GDM1 (cell line): Measurements from ENCODE around the gene FCAR.
"Not testable (repeated sequence)": the region's sequence is repeated elsewhere in the genome, so short reads cannot be mapped to it uniquely, and the experiment has no call there.

Experiments used
- DNase-seq: peaks from one replicate; lab custom pipeline; 2025; lab: John Stamatoyannopoulos, UW

The FCAR gene

DNA sequence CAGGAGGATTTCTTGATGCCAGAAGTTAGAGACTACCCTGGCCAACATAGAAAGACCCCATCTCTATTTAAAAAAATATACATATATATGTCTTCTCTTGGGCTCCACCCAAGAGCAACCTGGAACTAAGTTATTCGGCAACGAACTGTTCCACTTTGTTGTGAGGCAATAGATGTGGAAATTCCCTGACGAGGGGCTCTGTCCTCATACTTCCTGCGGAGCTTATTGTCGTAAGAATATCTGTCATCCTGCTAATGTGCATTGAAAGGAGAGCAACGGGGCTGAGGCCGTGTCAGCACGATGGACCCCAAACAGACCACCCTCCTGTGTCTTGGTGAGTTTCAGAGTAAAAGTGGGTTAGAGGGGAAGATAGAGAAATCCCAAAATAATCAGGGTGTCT lies at the start of gene FCAR:
Gene FCAR (plus strand): TSS at position 246 of the 400 bp plus-strand sequence. CDS start 55 bp downstream, at position 301.
- no peak for DNase-seq

DNA sequence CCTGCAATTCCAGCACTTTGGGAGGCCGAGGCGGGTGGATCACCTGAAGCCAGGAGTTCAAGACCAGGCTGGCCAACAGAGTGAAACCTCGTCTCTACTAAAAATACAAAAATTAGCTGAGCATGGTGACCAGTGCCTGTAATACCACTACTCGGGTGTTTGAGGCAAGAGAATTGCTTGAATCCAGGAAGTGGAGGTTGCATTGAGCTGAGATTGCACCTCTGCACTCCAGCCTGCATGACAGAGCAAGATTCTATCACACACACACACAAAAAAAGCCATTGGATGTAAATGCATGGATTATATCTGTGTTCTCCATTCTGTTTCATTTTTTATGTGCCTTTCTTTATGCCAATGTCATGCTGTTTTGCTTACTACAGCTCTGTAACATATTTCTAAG lies 49.6 kb upstream of the FCAR start:
- not testable (repeated sequence) for DNase-seq

DNA sequence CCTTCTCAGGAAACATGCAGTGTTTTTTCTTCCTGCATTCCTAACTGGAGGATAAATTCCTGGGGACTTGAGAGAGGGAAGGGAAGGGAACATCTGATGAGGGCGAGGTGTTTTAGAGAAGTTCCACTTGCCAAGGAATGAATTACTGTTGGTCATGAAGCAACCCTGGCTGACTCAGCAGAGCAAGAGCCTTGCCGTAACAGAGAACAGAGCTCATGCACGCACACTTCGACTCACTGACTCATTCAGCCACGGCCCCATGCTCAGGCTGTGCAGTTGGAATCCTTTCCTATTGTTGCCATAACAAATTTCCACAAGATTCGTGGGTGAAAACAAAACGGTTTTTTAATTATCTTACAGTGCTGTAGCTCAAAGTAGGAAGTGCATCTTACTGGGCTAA lies 48.7 kb upstream of the FCAR start:
- not testable (repeated sequence) for DNase-seq

DNA sequence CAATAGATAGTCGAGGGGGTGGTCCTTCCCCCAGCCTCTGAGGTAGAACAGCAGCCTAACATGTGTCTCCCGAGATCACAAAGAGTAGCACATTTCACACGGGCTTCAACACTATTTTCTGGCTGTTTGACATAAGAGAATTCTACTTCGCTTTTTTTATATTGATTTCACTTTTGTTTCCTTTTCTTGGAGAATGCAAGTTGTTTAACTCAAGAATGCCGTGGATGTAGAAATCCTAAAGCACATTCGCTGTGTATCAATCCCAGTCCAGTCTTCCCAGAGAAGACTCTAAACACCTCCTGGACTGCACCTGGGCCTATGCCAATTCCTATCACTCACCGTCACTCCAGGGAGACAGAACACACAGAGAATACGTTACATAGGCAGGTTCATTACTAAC lies 46.0 kb upstream of the FCAR start:
- DNase-seq, result not testable (repeated sequence)

DNA sequence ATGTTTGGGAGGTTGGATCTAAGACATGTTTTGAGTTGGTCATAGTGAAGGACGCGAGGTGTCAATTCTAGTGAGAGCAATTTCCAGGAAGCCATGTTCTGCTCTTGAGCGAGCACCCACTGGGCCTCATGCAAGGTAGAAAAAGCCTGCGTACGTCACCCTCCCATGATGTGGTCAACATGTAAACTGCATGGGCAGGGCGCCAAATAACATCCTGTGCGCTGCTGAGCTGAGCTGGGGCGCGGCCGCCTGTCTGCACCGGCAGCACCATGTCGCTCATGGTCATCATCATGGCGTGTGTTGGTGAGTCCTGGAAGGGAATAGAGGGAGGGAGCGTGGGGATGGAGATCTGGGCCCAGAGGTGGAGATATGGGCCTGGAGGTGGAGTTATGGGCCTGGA lies 41.5 kb upstream of the FCAR start, which contains the start of gene KIR2DS4:
Gene KIR2DS4 (plus strand): TSS at position 181 of the 400 bp plus-strand sequence.
- DNase-seq, result not testable (repeated sequence)

DNA sequence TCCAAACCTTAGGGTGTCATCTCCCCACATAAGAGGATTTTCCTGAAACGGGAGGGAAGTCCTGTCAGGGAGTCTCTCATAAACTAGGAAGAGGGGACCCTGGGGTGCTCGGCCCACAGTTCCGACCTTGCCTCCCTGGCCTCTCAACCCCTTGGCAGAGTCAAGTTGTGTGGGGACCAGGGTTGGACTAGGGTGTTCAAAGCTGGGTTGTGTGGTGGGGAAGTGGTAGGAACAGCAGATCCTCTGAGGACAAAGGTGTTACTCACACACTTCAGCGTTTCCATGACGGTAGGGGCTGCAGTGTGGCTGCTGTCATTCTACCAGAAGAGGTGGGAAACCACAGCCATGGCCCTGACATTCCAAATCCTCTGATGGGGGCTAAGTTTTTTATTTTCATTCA lies 38.9 kb upstream of the FCAR start:
- not testable (repeated sequence) for DNase-seq

DNA sequence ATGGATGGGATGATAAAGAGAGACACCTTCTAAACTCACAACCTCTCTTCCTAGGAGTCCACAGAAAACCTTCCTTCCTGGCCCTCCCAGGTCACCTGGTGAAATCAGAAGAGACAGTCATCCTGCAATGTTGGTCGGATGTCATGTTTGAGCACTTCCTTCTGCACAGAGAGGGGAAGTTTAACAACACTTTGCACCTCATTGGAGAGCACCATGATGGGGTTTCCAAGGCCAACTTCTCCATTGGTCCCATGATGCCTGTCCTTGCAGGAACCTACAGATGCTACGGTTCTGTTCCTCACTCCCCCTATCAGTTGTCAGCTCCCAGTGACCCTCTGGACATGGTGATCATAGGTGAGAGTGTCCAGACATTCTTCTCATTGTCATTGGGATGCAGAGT lies 36.5 kb upstream of the FCAR start:
- not testable (repeated sequence) for DNase-seq

DNA sequence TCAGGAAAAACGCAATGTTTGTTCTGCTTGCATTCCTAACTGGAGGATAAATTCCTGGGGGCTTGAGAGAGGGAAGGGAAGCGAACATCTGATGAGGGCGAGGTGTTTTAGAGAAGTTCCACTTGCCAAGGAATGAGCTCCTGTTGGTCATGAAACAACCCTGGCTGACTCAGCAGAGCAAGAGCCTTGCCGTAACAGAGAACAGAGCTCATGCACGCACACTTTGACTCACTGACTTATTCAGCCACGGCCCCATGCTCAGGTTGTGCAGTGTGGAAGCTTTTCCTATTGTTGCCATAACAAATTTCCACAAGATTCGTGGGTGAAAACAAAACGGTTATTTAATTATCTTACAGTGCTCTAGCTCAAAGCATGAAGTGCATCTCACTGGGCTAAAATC lies 30.9 kb upstream of the FCAR start:
- DNase-seq, result not testable (repeated sequence)

DNA sequence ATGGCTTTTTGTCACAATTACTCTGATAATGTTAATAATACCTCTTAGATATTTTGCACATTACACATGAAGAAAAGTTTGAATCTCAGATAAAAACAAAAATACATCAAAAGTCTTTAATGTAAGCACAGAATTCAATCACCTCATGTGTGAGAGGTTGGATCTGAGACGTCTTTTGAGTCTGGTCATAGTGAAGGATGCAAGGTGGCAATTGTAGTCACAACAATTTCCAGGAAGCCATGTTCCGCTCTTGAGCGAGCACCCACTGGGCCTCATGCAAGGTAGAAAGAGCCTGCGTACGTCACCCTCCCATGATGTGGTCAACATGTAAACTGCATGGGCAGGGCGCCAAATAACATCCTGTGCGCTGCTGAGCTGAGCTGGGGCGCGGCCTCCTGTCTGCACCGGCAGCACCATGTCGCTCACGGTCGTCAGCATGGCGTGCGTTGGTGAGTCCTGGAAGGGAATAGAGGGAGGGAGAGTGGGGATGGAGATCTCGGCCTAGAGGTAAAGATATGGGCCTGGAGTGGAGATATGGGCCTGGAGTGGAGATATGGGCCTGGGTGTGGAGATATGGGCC lies 23.9 kb upstream of the FCAR start, which contains the start of gene KIR3DL2:
Gene KIR3DL2 (plus strand): TSS at position 383 of the 580 bp plus-strand sequence. CDS start 33 bp downstream, at position 416.
- DNase-seq, result not testable (repeated sequence)

DNA sequence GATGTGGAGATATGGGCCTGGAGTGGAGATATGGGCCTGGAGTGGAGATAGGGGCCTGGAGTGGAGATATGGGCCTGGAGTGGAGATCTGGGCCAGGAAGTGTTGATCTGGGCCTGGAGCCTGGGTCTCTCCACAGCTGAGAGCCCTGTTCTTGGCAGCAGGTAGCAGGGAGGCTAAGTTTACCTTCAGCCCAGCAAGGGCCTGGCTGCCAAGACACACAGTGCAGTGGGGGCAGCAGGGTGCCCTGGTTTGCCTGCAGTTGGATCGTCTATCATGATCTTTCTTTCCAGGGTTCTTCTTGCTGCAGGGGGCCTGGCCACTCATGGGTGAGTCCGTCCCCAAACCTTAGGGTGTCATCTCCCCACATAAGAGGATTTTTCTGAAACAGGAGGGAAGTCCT lies 23.1 kb upstream of the FCAR start:
- DNase-seq, result no peak

DNA sequence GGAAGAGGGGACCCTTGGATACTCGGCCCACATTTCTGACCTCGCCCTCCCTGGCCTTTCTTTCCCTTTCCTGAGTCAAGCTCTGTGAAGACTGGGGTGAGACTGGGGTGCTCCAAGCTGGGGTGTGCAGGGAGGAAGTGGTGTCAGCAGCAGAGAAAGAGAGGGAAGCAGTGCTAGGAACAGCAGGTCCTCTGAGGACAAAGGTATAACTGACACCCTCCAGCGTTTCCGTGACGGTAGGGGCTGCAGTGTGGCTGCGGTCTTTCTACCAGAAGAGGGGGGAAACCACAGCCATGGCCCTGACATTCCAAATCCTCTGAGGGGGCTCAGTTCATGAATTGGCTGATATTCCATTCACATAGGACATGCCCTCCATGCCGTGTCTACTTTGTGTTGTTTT lies 22.7 kb upstream of the FCAR start:
- DNase-seq, result peak; percentile 27

DNA sequence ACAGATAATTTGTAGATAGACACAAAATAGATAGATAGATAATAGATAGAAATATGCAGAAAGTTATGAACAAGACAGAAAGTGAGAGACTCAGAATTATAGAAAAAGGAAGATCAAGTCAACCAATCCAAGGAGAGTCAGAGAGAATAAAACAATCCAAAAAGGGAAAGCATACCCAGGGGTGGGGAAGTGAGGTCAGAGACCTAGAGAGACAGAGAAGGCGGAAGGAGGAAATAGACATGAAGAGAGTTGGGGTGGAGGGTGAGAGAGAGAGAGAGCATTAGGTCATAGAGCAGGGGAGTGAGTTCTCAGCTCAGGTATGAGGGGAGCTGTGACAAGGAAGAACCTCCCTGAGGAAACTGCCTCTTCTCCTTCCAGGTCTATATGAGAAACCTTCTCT lies 18.8 kb upstream of the FCAR start:
- not testable (repeated sequence) for DNase-seq

DNA sequence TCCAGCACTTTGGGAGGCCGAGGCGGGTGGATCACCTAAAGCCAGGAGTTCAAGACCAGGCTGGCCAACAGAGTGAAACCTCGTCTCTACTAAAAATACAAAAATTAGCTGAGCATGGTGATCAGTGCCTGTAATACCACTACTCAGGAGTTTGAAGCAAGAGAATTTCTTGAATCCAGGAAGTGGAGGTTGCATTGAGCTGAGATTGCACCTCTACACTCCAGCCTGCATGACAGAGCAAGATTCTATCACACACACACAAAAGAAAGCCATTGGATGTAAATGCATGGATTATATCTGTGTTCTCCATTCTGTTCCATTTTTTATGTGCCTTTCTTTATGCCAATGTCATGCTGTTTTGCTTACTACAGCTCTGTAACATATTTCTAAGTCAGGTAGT lies 15.6 kb upstream of the FCAR start:
- DNase-seq, result not testable (repeated sequence)

DNA sequence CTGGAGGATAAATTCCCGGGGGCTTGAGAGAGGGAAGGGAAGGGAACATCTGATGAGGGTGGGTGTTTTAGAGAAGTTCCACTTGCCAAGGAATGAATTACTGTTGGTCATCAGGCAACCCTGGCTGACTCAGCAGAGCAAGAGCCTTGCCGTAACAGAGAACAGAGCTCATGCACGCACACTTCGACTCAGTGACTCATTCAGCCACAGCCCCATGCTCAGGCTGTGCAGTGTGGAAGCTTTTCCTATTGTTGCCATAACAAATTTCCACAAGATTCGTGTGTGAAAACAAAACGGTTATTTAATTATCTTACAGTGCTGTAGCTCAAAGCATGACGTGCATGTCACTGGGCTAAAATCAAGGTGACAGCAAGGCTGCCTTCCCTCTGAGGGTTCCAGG lies 14.6 kb upstream of the FCAR start:
- DNase-seq, result not testable (repeated sequence)

DNA sequence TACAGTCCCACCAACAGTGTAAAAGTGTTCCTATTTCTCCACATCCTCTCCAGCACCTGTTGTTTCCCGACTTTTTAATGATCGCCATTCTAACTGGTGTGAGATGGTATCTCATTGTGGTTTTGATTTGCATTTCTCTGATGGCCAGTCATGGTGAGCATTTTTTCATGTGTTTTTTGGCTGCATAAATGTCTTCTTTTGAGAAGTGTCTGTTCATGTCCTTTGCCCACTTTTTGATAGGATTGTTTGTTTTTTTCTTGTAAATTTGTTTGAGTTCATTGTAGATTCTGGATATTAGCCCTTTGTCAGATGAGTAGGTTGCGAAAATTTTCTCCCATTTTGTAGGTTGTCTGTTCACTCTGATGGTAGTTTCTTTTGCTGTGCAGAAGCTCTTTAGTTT lies 10.6 kb upstream of the FCAR start:
- DNase-seq, result not testable (repeated sequence)

DNA sequence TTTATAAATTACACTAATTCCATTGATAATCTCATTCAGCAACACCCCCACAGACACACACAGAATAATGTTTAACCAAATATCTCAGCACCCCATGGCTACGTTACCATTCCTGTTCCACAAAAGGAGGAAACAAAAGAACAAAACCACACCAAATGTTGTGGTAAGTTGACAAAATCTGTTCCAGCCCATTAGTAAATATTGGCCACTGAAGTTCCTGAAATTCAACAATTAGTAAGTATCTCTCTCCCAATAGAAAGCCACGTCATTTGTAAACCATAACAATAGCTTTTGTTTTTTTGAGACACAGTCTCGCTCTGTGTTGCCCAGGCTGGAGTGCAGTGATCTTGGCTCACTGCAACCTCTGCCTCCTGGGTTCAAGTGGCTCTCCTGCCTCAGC lies 2.3 kb upstream of the FCAR start:
- no peak for DNase-seq

DNA sequence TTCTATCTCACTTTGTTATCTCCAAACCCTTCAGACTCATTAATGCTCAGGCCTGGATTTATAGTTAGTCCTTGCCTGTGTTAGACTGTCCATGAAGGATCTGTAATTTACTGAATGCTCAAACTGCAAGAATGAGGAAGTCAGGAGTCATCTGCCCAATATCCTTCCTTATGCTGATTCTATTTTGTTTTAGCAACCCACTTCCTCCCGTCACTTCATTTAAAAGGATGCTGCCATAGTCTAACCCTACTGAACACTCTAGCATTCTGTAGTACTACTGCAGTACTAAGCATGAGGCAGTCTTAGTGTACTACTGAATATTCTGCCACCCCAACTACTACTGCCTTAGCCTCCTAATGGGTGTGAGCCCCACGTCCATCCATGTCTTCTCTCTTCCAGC lies 1.5 kb downstream of the FCAR start:
- peak; percentile 70 for DNase-seq

DNA sequence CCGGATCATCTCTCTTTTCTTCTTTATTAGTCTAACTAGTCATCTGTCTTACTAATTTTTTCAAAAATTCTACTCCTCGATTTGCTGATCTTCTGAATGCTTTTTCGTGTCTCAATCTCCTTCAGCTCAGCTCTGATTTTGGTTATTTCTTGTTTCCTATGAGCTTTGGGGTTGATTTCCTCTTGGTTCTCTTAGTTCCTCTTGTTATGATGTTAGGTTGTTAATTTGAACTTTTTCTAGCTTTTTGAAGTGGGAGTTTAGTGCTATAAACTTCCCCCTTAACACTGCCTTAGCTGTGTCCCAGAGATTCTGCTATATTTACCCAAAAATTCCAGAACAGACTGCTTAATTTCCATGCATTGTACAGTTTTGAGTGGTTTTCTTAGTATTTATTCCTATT lies 3.4 kb downstream of the FCAR start:
- DNase-seq, result no peak

DNA sequence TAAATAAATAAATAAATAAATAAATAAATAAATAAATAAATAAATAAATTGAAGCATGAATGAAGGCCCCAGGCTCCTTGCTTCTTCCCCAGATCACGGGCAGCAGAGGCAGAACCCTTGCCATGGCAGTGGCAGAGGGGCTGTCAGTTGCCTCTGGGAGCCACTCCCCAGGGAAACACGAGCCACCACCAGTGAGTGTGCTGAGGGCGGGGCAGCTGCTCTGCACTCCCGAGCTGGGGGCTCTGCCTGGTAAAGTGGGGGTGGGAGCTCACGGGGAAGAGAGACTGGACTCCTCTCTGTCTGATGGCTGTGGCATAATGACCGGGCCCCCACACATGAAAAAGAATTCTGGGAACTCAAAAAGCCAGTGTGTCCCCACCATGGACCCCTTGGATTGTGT lies 7.8 kb downstream of the FCAR start:
- DNase-seq, result no peak

DNA sequence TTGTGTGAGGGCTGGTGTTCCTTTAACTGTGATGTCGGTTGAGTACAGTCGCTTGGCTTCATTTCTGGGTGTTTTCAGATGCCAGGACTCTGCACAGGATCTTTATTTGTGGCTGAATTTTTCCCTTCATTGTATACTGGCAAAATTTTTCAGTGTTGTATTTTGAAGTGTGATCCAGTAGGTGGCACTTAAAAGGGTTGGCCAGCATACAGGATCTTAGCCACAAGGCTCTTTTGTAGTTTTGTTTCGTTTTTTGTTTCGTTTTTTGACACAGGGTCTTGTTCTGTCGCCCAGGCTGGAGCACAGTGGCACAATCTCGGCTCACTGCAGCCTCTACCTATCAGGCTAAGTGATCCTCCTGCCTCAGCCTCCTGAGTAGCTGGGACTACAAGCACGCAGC lies 8.7 kb downstream of the FCAR start:
- DNase-seq, result peak; percentile 40

DNA sequence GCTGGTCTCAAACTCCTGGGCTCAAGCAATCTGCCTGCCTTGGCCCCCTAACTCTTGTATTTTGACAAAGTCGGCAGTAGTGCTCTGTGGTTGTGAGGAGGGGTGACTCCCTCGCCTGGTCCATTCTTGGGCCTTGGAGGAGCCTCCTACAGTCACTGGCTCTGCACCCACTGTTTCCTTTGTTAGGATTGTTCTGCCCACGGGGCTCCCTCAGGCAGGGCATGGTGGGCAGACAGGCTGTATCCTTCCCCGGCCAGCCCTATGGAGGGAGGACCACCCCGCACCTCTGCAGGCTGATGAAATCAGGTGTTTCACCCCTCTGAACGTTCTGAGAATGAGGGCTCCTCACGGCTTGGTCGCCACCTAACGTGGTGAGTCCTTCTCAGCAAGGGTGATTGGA lies 9.2 kb downstream of the FCAR start:
- no peak for DNase-seq

DNA sequence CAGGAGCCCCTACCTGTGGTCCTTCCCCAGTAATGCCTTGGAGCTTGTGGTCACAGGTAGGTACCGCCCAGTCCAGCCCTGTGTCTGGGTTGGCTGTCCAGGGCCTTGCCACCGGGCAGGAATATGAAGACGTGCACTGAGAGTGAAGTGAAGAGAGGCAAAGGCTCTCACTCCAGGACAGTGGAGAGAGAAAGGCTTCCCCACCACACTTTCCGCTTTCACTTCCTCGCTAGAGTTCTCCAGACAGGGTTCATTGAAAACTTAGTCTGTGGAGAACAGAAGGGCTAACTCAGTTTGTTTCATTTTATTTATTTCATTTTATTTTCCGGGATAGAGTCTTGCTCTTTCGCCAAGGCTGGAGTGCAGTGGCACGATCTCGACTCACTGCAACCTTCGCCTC lies 14.2 kb downstream of the FCAR start:
- no peak for DNase-seq

DNA sequence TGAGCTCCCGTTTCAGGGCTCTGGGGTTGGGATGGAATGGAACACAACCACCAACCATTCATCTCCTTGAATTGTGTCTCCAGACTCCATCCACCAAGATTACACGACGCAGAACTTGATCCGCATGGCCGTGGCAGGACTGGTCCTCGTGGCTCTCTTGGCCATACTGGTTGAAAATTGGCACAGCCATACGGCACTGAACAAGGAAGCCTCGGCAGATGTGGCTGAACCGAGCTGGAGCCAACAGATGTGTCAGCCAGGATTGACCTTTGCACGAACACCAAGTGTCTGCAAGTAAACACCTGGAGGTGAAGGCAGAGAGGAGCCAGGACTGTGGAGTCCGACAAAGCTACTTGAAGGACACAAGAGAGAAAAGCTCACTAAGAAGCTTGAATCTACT lies 15.5 kb downstream of the FCAR start:
- DNase-seq, result no peak

DNA sequence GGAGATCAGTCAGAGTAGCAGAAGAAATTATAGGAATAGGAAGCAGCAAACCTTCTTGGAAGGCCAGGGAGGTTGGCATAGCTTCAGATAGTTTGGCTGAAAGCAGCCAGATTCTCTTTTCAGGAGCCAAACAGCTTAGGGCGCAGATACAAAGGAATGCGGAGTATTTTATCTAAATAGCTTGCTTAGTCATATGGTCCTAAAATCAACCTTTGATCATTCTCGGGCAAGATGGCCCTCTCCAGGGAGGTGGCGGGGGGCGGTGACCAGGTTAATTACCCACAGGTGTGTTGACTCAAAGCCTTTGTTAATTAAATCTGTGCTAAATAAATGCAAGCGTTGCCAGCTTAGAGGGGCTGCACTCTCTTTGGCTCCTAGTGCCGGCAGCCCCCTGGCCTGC lies 19.4 kb downstream of the FCAR start:
- no peak for DNase-seq
